ENCODE data around the gene BICRAL.
"Not testable (repeated sequence)": the region's sequence is repeated elsewhere in the genome, so short reads cannot be mapped to it uniquely, and the experiment has no call there.

The BICRAL gene

DNA sequence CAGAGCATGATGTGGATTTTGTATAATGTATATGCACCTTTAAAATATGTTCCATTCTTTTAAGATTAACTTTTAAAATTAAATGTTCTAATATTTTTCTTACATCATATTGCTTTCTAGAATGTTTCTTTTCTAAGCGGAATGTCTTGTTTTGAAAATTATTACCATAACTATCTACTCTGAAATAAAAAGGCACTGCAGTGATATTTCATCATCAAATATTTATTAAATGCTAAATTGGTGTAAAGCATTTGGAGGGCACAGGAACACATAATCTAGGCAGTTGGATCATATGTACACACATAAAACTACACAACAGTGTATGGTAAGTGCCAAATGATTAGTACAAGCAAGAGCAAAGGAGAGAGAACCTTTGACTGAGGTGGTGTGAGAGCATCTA is 13.8 kb downstream of the BICRAL start:
- DNase-seq = no peak

DNA sequence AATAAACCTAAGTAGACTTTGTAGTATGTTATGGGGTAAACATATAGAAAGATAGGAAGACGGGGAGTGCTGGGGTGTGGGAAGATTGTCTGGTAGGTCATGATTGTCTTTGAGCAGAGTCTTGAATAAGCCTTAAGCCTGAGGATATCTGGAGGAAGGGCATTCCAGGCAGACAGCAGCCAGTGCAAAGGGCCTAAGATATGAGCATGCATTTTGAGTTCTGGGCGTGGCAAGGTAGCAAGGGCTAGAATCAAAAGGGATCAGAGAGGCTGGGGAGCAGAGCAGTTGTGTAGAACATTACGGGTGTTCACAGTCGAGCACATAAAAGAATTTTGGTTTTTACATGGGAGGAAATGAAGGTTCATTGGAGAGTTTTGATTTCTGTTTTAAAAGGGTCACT is 14.3 kb downstream of the BICRAL start:
- no peak for DNase-seq

DNA sequence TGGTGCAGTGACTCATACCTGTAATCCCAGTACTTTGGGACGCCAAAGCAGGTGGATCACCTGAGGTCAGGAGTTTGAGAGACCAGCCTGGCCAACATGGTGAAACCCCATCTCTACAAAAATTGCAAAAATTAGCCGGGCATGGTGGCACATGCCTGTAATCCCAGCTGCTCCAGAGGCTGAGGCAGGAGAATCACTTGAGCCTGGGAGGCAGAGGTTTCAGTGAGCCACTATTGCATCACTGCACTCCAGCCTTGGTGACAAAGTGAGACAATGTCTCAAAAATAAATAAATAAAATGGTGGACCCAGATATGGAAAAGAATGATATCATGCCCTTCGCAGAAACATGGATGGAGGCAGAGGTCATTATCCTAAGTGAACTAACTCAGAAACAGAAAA is 15.8 kb downstream of the BICRAL start:
- DNase-seq = not testable (repeated sequence)

DNA sequence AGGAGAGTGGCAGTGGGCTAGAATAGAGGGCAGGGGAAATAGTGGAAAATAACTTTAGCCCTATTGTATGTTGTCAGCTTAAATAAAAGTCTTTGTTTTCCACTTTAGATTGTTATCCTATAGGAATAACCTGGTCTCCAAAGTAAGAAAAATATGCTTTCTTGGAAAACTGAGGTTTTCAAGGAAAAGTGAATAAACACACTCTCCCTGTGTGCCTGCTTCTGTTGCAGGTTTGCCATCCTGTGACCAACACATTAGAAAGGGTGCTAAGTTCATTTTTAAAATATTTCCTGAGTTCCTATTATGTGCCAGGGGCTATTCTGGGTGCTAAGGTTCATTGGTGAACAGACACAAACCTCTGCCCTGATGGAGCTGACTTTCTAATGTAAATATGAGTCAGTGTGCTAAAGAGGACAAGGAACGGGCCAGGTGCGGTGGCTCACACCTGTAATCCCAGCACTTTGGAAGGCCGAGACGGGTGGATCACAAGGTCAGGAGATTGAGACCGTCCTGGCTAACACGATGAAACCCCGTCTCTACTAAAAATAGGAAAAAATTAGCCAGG is 23.5 kb downstream of the BICRAL start:
- no peak for DNase-seq

DNA sequence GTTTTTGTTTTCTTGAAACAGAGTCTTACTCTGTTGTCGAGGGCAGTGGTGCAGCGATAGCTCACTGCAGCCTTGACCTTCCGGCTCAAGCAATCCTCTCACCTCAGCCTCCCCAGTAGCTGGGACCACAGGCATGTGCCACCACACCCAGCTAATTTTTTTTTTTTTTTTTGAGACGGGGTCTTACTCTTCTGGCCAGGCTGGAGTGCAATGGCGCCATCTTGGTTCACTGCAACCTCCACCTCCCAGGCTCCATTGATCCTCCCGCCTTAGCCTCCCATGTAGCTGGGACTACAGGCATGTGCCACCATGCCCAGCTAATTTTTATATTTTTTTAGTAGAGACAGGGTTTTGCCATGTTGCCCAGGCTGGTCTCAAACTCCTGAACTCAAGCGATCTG is 24.5 kb downstream of the BICRAL start:
- not testable (repeated sequence) for DNase-seq

DNA sequence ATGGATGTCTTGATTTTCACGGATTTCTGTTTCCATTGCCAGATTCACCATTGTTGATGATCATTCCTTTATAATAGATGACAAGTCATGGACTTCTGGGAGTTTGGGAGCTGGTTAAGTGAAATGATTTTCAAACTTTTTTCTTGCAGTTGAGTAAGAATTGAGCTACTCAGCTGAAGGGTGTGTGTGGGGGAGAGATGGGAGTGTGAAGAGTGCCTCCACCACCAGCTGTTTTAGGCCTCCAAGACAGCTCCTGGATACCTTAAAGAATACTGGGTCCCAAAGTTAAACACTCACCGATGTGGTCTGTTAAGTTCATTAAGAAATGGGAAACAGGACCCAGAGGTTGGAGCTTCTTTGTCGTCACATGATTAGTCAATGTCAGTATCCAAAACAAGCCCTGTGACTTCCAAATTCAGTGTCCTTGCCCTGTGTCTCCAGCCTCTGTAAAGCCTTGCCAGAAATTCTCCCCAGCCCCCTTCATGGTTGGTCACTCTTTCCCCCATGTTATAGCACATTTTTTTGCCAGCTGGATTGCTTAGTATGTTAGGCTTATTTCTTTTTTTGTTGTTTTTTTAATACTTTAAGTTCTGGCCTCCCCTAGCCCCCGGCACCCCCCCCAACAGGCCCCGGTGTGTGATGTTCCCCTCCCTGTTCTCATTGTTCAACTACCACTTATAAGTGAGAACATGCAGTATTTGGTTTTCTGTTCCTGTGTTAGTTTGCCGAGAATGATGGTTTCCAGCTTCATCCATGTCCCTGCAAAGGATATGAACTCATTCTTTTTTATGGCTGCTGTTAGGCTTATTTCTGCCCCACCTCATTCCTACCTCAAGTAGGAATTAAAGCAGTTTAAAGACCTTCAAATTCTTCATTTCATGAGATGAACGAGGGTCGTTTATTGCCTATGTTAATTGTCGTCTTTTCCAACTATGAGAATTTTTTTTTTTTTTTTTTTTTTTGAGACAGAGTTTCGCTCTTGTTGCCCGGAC is 26.9 kb downstream of the BICRAL start:
- DNase-seq = no peak

DNA sequence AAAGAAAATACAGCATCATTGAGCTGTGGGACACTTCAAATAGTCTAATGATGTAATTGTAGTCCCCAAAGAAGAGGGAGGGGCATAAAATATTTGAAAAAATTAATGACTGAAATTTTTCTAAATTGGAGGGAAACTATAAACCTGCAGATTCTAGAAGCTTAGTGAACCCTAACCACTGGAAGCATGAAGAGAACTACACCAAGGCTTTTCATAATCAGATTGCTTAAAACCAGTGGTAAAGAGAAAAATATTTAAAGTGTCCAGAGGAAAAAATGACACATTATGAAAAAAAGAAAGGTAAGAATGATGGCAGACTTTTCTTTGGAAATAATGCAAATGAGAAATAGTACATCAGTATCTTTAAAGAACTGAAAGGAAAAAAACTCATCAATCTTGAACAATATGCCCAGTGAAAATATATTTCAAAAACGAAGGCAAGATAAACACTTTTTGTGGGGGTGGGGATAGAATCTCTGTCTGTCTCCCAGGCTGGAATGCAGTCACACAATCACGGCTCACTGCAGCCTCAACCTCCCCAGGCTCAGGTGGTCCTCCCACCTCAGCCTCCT is 31.3 kb downstream of the BICRAL start:
- DNase-seq = no peak

DNA sequence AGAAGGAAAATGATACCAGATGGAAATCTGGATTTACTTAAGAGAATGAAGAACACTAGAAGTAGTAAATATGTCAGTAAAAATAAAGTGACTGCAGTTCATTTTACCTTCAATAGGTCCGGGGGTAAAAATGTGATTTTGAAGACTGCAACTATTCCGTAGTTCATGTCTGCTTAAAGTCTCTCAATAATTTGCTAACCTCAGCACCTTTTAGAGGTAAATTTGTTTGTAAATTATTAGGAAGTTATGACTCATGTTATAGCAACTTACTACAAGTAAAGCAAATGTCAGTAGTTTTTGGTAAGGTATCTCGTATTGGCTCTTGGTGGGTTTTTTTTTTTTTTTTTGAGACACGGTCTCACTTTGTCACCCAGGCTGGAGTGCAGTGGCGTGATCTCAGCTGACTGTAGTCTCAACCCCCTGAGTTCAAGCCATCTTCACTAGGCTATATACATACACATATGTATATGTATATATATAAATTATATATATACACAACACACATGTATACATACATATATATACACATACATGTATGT is 32.1 kb downstream of the BICRAL start:
- DNase-seq = no peak

DNA sequence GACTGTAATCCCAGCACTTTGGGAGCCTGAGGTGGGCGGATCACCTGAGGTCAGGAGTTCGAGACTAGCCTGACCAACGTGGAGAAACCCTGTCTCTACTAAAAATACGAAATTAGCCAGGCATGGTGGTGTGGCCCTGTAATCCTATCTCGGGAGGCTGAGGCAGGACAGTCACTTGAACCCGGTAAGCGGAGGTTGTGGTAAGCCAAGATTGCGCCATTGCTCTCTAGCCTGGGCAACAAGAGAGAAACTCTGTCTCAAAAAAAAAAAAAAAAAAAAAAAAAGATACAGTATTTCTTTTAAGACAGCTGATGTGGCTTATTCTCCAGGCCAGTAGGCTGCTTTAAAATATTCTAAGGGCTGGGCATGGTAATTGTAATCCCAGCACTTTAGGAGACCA is 33.9 kb downstream of the BICRAL start:
- not testable (repeated sequence) for DNase-seq

DNA sequence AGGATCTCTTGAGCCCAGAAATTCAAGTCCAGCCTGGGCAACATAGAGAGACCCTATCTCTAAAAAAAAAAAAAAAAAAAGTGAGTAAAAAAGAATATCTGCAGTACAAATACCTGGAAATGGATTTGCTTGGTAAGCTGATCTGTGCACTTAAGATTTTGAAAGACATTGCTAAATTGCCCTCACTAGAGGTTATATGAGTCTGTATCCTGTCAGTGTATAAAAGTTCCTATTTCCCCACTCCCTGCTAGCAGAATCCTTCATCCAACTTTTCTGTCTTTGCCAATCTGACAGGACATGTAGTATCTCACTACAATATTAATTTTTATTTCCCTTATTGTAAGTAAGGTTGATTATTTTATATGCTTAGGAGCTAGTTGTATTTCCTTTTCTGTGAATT is 36.1 kb downstream of the BICRAL start:
- DNase-seq = no peak

DNA sequence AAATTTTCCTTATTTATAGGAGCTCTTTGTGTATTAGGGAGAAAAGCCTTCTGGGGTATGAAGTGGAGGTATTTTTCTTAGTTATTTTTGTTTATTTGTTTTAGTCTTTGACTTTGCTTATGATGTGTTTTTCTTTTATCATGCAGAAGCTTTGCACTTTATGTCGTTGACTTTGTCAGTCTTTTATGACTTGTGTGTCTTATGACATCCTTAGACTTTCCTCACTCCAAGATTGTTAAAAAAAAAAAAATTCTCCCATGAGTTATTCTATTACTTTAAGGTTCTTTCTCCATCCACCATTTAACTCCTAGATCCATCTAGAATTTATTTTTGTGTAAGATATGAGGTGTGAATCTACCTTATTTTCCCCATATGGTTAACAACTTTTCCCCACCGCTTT is 36.6 kb downstream of the BICRAL start:
- DNase-seq = no peak

DNA sequence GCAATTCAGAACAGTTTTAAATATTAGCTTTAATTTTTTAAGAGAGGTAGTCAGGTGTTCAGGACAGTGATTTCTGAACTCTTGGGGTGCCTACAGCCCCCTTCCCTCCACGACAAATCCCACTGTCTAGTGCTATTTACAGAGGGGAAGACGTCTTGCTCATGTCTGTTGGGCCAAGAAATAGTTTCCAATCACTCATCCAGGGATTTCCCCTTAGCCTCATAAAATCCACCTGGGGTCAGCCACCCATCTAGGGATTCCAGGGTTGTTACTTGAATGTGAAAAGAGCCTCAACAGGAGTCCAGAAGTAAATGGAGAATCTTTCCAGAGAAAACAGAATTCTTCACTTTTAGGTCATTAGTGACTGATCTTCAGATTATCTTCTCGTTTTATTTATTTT is 37.0 kb downstream of the BICRAL start:
- DNase-seq = no peak

DNA sequence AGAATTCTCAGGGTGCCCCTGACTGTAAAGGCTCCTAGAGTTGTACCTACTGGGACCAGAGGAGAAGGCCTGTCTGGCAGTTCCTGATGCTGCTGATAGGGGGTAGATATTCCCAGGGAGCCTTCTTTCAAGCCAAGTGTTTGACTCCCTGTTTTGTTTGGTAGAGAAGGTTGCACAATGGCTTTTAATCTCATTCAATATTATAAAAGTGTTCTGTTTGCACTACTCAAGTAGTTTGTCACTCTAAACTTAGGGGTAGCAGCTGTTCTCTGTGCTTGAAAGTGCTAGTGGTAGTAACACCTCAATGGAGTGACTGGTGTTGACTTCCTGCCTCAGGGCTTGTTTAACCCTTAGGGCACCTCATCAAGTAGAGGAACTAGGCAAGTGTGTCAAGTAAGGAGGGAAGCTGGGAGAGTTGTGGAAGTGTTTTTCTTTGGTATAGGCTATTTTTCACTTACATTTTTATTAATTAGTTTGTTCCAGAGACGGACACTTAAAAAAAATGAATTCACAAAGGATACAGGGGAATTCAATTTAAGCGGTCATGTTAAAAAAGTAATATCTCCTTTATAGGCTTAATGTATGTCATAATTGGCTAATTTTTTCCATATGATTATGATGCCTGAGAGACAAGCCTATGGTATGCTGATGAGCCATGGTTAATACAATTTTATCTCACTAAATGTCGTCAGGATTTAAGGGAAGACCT is 38.1 kb downstream of the BICRAL start:
- peak; percentile 4 to 32 for DNase-seq

DNA sequence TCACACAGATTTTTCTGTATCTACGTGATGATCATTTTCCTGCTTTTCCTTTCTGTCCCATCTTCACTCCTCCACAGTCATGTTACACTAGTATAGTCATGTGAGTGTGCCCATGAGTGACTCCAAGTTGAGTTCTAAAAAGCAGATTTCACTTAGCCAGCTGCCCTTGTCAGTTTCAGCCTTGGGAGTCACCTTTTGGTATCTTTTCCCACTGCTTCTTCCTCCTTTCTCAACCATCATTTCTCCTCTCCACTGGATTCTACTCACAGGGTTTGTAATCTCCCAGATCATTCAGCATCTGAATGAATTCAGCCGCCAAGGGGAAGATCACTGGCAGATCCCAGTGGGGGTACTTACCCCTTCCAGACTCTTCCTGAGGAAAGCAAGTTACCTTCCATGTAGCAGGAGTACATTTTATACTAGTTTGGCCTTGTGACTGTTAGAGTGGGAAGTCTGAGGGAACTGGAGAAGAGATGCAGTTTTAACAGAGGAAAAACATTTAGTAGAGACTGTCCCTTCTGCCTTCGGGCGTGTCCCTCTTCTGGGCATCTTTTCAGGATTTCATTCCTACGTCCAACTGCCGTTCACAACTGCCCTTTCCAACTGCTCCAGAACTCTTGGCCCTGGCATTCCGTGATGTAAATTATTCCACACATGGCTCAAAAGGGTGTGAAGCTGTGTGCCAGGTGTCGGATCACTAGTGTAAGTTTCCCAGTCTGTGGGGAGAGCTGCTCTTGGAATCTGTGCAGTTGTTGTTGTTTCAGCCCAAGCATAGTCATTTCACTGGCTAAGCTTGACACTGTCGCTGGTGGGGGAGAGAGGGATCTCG is 38.9 kb downstream of the BICRAL start:
- no peak for DNase-seq

DNA sequence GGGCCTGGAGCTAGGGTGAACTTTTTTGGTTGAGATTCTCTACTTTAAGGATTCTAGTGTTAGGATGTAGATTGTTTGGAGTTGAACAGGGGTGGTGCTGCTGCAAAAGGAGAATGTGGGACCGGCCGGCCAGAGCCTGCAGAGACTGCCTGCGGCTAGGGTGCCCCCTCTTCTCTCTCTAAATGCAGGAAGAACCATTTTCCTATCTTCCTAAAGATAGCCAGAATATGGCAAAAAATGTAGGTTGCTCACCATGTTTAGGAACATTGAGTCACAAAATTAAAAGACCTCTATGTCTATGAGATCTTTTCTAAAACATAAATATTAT is 39.5 kb downstream of the BICRAL start:
- DNase-seq = no peak

DNA sequence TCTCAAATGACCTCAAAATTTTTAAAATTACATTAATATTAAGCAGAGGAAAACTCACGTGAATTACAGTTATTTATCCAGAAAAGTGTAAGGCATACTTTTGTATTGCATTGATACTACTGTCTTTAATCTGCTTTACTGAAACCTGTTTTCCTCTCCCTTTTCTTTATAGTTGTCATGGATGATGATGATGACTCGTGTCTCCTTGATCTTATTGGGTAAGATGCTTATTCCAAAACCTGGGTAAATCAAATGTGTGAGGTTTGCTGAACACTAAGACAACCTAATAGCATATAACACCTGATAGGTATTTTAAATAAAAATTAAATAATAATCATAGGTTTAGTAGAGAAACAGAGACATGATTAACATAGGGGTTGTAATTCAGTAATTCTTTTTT is 40.0 kb downstream of the BICRAL start:
- no peak for DNase-seq

DNA sequence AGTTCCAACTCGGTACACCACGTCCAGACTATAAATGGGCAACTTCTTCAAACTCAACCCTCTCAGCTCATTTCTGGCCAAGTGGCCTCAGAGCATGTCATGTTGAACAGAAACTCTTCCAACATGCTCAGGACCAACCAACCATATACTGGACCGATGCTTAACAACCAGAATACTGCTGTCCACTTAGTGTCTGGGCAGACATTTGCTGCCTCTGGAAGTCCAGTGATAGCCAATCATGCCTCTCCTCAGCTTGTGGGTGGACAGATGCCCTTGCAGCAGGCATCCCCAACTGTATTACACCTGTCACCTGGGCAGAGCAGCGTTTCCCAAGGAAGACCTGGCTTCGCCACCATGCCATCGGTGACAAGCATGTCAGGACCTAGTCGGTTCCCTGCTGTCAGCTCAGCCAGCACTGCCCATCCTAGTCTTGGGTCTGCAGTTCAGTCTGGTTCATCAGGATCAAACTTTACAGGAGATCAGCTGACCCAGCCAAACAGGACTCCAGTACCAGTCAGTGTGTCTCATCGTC is 47.8 kb downstream of the BICRAL start:
- DNase-seq = no peak

DNA sequence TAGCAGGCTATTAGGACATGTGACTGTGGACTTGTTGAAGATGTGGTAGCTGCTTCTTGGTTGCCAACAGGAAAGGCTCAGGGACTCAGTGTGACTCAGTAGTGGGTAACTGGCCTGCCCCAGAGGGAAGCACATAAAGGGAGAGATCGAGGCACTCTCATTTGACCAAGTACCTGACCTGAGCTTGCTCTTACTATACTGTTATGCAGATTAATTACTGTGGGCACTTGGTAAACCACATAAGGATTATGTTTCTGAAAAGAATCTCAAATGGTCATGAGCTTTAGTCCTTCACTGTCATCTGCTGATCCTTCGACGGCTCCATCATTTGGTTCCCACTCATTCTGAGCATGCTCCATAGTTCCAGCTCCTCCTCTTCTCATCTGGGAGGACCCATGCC is 49.4 kb downstream of the BICRAL start:
- no peak for DNase-seq

DNA sequence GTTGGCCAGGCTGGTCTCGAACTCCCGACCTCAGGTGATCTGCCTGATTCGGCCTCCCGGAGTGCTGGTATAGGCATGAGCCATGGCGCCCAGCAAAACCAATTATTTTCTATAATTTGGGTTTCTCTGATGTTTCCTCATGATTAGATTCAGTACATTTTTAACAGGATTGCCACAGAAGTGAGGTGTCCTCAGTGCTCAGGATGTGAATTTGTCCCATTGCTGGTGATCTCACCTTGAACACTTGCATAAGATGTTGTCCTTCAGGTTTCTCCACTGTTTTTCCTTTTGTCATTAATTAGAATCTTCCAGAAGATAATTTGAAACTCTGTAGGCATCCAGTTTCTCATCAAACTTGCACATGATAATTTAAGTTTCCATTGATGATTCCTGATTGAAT is 52.2 kb downstream of the BICRAL start:
- no peak for DNase-seq

DNA sequence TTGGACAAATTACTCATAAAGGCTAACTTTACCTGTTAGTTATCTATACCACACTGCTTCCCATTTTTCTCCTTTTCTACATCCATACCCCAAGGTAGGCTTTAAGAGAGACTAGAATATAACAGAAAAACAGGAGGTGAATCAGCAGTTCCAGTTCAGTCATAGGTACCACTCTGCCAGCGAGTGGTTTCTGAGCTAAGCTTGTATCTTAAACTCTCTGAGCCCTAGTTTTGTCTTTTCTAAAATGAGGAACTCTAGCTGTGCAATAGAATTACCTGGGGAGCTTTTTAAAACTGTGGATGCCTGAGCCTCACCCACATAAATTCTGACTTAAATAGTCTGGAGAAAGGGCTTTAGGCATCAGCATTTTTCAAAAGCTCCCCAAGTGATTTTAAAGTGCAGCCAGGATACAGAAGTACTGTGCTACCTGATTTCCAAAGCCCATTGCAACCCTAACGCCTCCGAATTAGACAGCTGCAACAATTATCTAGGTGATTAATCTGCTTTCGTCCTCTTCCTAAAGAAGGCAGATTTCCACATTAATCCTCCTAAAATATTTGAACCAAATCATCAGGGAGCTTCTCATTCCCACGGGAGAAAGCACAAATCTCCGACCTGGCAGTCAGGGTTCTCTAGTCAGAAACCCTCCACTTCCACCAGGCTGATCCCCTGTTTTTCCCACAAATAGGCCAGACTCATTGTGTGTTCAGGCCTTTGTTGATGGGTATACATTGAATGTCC is 60.2 kb downstream of the BICRAL start:
- DNase-seq = no peak

DNA sequence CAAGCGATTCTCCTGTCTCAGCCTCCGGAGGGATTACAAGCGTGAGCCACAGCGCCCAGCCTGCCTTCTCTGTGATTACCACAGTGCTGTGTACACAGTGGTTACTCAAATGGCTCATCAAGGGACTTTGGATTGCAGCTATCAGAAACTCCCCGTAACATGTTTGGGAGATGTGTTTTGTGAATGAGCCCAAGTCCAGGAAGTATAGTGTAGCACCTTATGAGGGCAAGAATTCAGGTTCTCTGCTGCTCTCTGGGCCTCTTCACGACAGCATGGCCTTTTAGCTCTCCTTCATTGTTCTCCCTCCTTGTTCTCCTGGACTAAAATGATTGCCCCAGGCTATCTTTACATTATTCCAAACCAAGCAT is 63.5 kb downstream of the BICRAL start:
- no peak for DNase-seq

DNA sequence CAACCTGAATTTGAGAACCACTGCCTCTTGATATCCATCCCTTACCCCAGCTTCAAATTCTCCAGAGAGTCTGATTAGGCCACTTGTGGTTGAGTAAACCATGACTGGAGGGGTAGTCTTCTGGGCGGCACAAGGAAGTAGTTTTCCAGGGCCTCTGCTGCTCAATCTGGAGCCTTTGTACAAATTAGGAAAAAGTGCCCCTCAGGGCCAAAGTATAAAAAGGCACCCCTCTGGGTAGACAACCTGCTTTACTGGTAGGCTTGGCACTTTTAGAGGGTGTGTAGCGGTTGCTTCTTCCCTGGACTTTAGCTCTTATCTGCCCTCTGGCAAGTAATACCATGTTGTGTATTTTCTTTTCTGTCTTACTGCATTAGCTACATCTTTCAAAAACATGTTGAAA is 64.7 kb downstream of the BICRAL start:
- no peak for DNase-seq

Measured in CD4-positive, alpha-beta T cell treated with Interleukin-1 beta for 1 hour (primary cell).